Umbilical cord (tissue), 2 donors: ENCODE measurements around the gene NAV2. TPM values are rescaled to one million over a fixed set of nuclear protein-coding genes. Genes with fewer than 3 reads are reported as not detected.

Source experiments
- DNase-seq: peaks from one replicate; pipeline ENCODE4 v3.0.0-alpha.2; 2015; ENCODE audit warnings: low spot score
- total RNA-seq: library from RNA; depleted of rRNA; stranded (reverse); fragments of >200 nt; gene quantifications from one replicate; pipeline ENCODE4 v1.2.3, GENCODE V29; 2014; ENCODE audit warnings: low replicate concordance; ENCODE audit not compliant: insufficient read depth

Gene NAV2
- total RNA-seq, 1 donor from 2014 or later, result 14.7 TPM

- no peak for DNase-seq
These were observed 339.1 kb downstream of the NAV2 start for GRCh38 chr11:20051469-20052399.

- DNase-seq, result no peak
These were observed 340.9 kb downstream of the NAV2 start for GRCh38 chr11:20053572-20053971.

GRCh38 chr11:20054584-20054983 is 341.9 kb downstream of the NAV2 start:
- DNase-seq, result no peak

- DNase-seq, result no peak
These were observed 342.7 kb downstream of the NAV2 start for GRCh38 chr11:20055312-20055711.

GRCh38 chr11:20056109-20056949 is 343.7 kb downstream of the NAV2 start:
- DNase-seq, result no peak

- DNase-seq, result peak; percentile 80
These were observed 344.6 kb downstream of the NAV2 start for GRCh38 chr11:20056950-20057943.

- no peak for DNase-seq
These were observed 346.3 kb downstream of the NAV2 start for GRCh38 chr11:20058749-20059458.

- DNase-seq, result no peak
These were observed 347.0 kb downstream of the NAV2 start for GRCh38 chr11:20059587-20060021.

- DNase-seq, result no peak
These were observed 347.5 kb downstream of the NAV2 start for GRCh38 chr11:20060181-20060580.

- no peak for DNase-seq
These were observed 348.1 kb downstream of the NAV2 start for GRCh38 chr11:20060647-20061205.

GRCh38 chr11:20061776-20062175 is 349.1 kb downstream of the NAV2 start:
- peak; percentile 63 for DNase-seq

GRCh38 chr11:20064961-20065405 is 352.3 kb downstream of the NAV2 start:
- no peak for DNase-seq

GRCh38 chr11:20065406-20065805 is 352.8 kb downstream of the NAV2 start:
- DNase-seq, result no peak

- no peak for DNase-seq
These were observed 353.6 kb downstream of the NAV2 start for GRCh38 chr11:20066013-20066782.

GRCh38 chr11:20066783-20067156 is 354.1 kb downstream of the NAV2 start:
- DNase-seq, result no peak

- DNase-seq, result no peak
These were observed 355.0 kb downstream of the NAV2 start for GRCh38 chr11:20067665-20068064.

- no peak for DNase-seq
These were observed 356.1 kb downstream of the NAV2 start for GRCh38 chr11:20068691-20069090.

GRCh38 chr11:20070459-20070858 is 357.8 kb downstream of the NAV2 start:
- DNase-seq, result no peak

- DNase-seq, result no peak
These were observed 363.0 kb downstream of the NAV2 start for GRCh38 chr11:20075627-20076026.
